Osteocyte (in vitro differentiated cells): ENCODE results near the gene CDC27. TPM values are rescaled to one million over a fixed set of nuclear protein-coding genes. Genes with fewer than 3 reads are reported as not detected.
A peak's percentile ranks its signal among the peaks of the same experiment; 100 is the strongest.

Source experiments
- DNase-seq: peaks from one replicate; pipeline ENCODE4 v3.0.0; 2021; ENCODE audit warnings: mixed read lengths; ENCODE audit not compliant: unreplicated experiment; ENCODE audit errors: extremely low spot score
- H3K27ac Mint-ChIP-seq: one replicate; pipeline ENCODE4 v1.8.0; 2021; ENCODE audit warnings: mild to moderate bottlenecking, mixed read lengths; ENCODE audit not compliant: unreplicated experiment
- H3K27me3 Mint-ChIP-seq: one replicate; pipeline ENCODE4 v1.8.0; 2021; ENCODE audit warnings: mixed read lengths; ENCODE audit not compliant: unreplicated experiment
- H3K36me3 Mint-ChIP-seq: one replicate; pipeline ENCODE4 v1.8.0; 2021; ENCODE audit warnings: mixed read lengths; ENCODE audit not compliant: unreplicated experiment
- H3K4me1 Mint-ChIP-seq: one replicate; pipeline ENCODE4 v1.8.0; 2021; ENCODE audit warnings: mixed read lengths; ENCODE audit not compliant: unreplicated experiment
- H3K4me3 Mint-ChIP-seq: one replicate; pipeline ENCODE4 v1.8.0; 2021; ENCODE audit warnings: mild to moderate bottlenecking, moderate library complexity, mixed read lengths; ENCODE audit not compliant: unreplicated experiment
- H3K9me3 Mint-ChIP-seq: one replicate; pipeline ENCODE4 v1.8.0; 2021; ENCODE audit warnings: mixed read lengths; ENCODE audit not compliant: unreplicated experiment
- total RNA-seq: library from RNA; stranded (reverse); gene quantifications from 2 replicates; pipeline ENCODE4 v1.2.1, GENCODE V29; 2021
- TF ChIP-seq, protein P1 (sequence below): fragments of 200-600 bp; sonication (generic); IDR thresholded peaks from 2 replicates; pipeline ENCODE4 v1.5.0; 2021; ENCODE audit warnings: antibody characterized with exemption, mild to moderate bottlenecking, moderate library complexity

Gene CDC27
- total RNA-seq, 1 donor from 2014 or later: 112 TPM

DNA sequence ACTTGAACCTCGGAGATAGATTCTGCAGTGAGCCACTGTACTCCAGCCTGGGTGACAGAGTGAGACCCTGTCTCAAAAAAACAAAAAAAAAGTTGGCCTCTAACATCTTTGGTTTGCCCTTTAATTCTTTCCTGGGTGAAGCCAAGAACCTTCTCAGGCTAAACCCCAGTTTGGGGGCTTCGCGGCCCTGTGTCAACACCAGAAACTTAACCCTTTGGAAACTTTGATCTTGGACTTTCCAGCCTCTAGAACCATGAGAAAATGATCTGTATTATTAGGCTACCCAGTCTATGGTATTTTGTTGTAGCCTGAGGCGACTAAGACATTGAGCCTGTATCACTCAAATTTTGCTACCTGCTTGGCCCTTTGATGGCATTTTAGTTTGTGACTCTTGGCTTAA, 86.2 kb downstream of the CDC27 start:
- Mint-ChIP-seq H3K9me3 (no peaks in the 10 kb centered on the region), H3K4me3 (no peak overlapping the region), H3K27ac (no peak overlapping the region), H3K27me3 (peaks cover 2% of the 10 kb centered on the region), H3K4me1 (peaks cover 18% of the 10 kb centered on the region), H3K36me3 (no peaks in the 10 kb centered on the region)
- TF ChIP-seq, protein P1, sequence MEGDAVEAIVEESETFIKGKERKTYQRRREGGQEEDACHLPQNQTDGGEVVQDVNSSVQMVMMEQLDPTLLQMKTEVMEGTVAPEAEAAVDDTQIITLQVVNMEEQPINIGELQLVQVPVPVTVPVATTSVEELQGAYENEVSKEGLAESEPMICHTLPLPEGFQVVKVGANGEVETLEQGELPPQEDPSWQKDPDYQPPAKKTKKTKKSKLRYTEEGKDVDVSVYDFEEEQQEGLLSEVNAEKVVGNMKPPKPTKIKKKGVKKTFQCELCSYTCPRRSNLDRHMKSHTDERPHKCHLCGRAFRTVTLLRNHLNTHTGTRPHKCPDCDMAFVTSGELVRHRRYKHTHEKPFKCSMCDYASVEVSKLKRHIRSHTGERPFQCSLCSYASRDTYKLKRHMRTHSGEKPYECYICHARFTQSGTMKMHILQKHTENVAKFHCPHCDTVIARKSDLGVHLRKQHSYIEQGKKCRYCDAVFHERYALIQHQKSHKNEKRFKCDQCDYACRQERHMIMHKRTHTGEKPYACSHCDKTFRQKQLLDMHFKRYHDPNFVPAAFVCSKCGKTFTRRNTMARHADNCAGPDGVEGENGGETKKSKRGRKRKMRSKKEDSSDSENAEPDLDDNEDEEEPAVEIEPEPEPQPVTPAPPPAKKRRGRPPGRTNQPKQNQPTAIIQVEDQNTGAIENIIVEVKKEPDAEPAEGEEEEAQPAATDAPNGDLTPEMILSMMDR: no peak
- DNase-seq: no peak

DNA sequence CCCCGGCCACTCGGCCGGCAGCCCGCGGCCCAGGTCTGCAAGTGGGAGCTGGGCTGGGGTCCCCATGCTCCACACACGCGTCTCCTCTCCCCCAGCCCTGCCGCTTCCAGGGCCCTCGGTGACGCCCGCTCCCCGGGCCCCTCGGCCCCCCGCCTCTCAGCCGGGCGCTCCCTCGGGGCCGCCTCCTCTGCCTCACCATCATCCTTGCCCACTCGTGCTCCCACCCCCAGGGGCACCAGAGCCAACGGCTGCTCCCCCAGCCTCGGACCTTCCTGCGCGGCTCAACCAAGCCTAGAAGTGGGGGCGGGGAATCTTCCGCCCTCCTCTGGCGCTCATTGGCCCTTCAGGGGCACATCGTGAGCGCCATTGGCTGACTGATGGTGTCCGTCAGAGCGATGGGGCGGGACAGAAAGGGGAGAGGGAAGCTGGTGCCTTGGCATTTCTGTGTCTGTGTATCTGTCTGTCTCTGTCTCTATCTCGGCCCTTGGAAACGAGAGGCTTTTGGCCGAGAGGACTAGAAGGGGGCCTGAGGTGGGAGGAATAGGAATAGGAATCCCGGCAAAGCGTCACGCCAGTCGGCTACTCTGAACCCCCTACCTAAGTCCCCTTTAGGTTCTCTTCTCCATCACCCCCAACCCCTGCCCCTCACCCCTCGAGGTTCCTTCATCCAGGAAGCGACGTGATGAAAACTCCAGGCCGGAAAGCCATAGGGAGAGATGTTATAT, 88.9 kb downstream of the CDC27 start:
- H3K27me3 Mint-ChIP-seq: no peaks in the 10 kb centered on the region
- H3K36me3 Mint-ChIP-seq: no peaks in the 10 kb centered on the region
- peaks cover 24% of the 10 kb centered on the region for H3K4me1 Mint-ChIP-seq
- no peaks in the 10 kb centered on the region for H3K9me3 Mint-ChIP-seq
- H3K4me3 Mint-ChIP-seq: peak overlapping the region; percentile 100
- H3K27ac Mint-ChIP-seq: peak overlapping the region; percentile 97
- DNase-seq: peak; percentile 96
- TF ChIP-seq, protein P1: no peak

DNA sequence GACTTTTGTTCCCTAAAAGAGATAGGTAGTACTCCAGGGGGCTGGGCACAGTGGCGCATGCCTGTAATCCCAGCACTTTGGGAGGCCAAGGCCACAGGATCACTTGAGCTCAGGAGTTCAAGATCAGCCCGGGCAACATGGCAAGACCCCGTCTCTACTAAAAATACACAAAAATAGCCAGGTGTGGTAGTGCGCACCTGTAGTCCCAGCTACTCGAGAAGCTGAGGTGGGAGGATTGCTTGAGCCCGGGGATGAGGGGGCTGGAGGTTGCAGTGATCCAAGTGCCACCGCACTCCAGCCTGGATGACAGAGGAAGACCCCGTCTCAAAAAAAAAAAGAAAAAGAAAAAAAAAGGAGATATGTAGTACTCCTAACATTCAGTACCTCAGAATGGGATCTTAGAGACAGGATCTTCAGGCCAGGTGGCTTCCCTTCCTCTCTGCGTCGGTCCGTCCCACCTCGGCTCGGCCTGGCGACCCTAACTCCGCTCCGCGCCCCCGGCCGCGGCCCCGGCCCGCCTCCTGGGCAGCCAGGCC, 89.6 kb downstream of the CDC27 start:
- Mint-ChIP-seq H3K4me1 (peaks cover 24% of the 10 kb centered on the region), H3K27me3 (no peaks in the 10 kb centered on the region), H3K36me3 (no peaks in the 10 kb centered on the region), H3K9me3 (no peaks in the 10 kb centered on the region), H3K27ac (peak overlapping the region; percentile 60), H3K4me3 (peak overlapping the region; percentile 77)
- TF ChIP-seq, protein P1: no peak
- no peak for DNase-seq

- Mint-ChIP-seq H3K4me1 (peaks cover 24% of the 10 kb centered on the region), H3K9me3 (no peaks in the 10 kb centered on the region), H3K27me3 (no peaks in the 10 kb centered on the region), H3K4me3 (no peak overlapping the region), H3K36me3 (peaks cover 13% of the 10 kb centered on the region), H3K27ac (no peak overlapping the region)
- TF ChIP-seq, protein P1: no peak
- no peak for DNase-seq
These were observed 92.8 kb downstream of the CDC27 start for GRCh38 chr17:47096343-47096742.

DNA sequence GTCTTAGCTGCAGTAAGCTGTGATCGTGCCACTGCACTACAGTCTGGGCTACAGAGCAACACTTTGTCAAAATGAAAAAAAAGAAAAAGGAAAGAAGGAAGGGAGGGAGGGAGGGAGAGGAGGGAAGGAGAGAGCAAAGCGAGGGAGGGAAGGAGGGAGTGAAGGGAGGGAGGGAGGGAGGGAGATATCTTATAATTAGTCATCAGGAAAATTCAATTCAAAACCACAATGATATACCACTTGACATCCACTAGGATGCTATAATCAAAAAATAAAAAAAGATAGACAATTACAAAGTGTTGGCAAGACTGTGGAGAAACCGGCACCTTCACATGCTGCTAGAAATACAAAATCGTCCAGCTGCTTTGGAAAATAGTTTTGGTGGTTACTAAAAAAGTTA, 93.8 kb downstream of the CDC27 start:
- Mint-ChIP-seq H3K4me1 (peaks cover 22% of the 10 kb centered on the region), H3K36me3 (peaks cover 13% of the 10 kb centered on the region), H3K27me3 (no peaks in the 10 kb centered on the region), H3K4me3 (no peak overlapping the region), H3K9me3 (no peaks in the 10 kb centered on the region), H3K27ac (no peak overlapping the region)
- no peak for DNase-seq
- TF ChIP-seq, protein P1: no peak
